HCT116 (cell line): Measurements from ENCODE around the gene APC2. TPM values are rescaled to one million over a fixed set of nuclear protein-coding genes. Genes with fewer than 3 reads are reported as not detected.

Experiments used
- ATAC-seq: fragments of 200-7000 bp; cut with Tn5 transposase; 2 replicates; pipeline ENCODE4 v1.9.1; 2020; ENCODE audit warnings: mild to moderate bottlenecking, moderate library complexity
- BruUV-seq: library from RNA; stranded (reverse); fragments of 400-500 nt; replicated peaks from 2 replicates; lab custom pipeline; 2021; lab: Mats Ljungman, UMichigan
- CTCF ChIA-PET: fragments of 300-600 bp; sonication (Branson Sonifier 250); formaldehyde crosslinking; loops from one replicate; lab custom pipeline; 2021; ENCODE audit warnings: antibody characterized with exemption; lab: Charles Lee
- POLR2A ChIA-PET: fragments of 300-600, 350-600 bp; sonication (Branson Sonifier 250); formaldehyde crosslinking; loops from one replicate; lab custom pipeline; 2021; ENCODE audit warnings: antibody characterized with exemption; lab: Charles Lee
- RAD21 ChIA-PET, 2 experiments: fragments of 300-600 bp; sonication (Branson Sonifier 250); formaldehyde crosslinking; loops; one replicate each; lab custom pipeline; 2023; ENCODE audit warnings: low total read pairs in 2 of 2; ENCODE audit not compliant: uncharacterized antibody in 2 of 2, unreplicated experiment in 2 of 2, low non-redundant PET in 1 of 2; lab: Charles Lee
- DNase-seq: peaks from one replicate; pipeline ENCODE4 v3.0.0-alpha.2; 2010; ENCODE audit warnings: low read depth, low spot score
- H2AFZ ChIP-seq: fragments of 200-600 bp; shearing (Covaris generic), sonication (generic); 2 replicates; pipeline ENCODE4 v1.6.1; 2017; ENCODE audit warnings: low read depth, mixed run types, mixed read lengths, antibody characterized with exemption, low read length; ENCODE audit not compliant: poor library complexity, severe bottlenecking
- H3K27ac ChIP-seq: 2 replicates; pipeline ENCODE4 v1.5.1; 2012; ENCODE audit warnings: low read depth, low read length
- H3K27me3 ChIP-seq: fragments of 200-600 bp; sonication (generic); 2 replicates; pipeline ENCODE4 v1.6.1; 2016; ENCODE audit warnings: mixed run types, low read length, mixed read lengths; ENCODE audit not compliant: insufficient read depth
- H3K36me3 ChIP-seq, 2 experiments: fragments of 200-500 bp in 1 of 2; fragments of 200-600 bp in 1 of 2; sonication (Bioruptor generic) in 1 of 2; sonication (generic) in 1 of 2; 2 replicates each; pipeline versions ENCODE4 v1.5.1 to v1.6.1; 2014 to 2016; ENCODE audit warnings: low read length in 2 of 2, inconsistent platforms in 1 of 2, mixed read lengths in 1 of 2, mixed run types in 1 of 2; ENCODE audit not compliant: insufficient read depth in 2 of 2, control insufficient read depth in 1 of 2
- H3K4me1 ChIP-seq, 2 experiments: fragments of 200-600 bp in 1 of 2; sonication (generic) in 1 of 2; 2 replicates each; pipeline versions ENCODE4 v1.5.1 to v1.6.1; 2012 to 2017; ENCODE audit warnings: low read length in 2 of 2, inconsistent platforms in 1 of 2, mild to moderate bottlenecking in 1 of 2, mixed read lengths in 1 of 2, mixed run types in 1 of 2, moderate library complexity in 1 of 2; ENCODE audit not compliant: insufficient read depth in 2 of 2, control insufficient read depth in 1 of 2
- H3K4me2 ChIP-seq: fragments of 200-600 bp; sonication (generic); 2 replicates; pipeline ENCODE4 v1.6.1; 2017; ENCODE audit warnings: mixed run types, low read length, mixed read lengths
- H3K4me3 ChIP-seq, 2 experiments: fragments of 200-600 bp in 1 of 2; sonication (generic) in 1 of 2; replicated peaks in 1 of 2; 2 replicates each; pipeline ENCODE4 v1.5.1; 2011 to 2016; ENCODE audit warnings: low read length in 2 of 2, control low read depth in 1 of 2, low read depth in 1 of 2, mild to moderate bottlenecking in 1 of 2, mixed read lengths in 1 of 2, mixed run types in 1 of 2
- H3K79me2 ChIP-seq: fragments of 200-600 bp; sonication (generic); 2 replicates; pipeline ENCODE4 v1.6.1; 2017; ENCODE audit warnings: mild to moderate bottlenecking, mixed run types, low read length, moderate library complexity, mixed read lengths; ENCODE audit not compliant: insufficient read depth
- H3K9ac ChIP-seq: fragments of 200-600 bp; sonication (generic); 2 replicates; pipeline ENCODE4 v1.6.1; 2016; ENCODE audit warnings: low read length, mixed read lengths
- H3K9me2 ChIP-seq: fragments of 200-600 bp; sonication (generic), shearing (Covaris generic); 2 replicates; pipeline ENCODE4 v1.6.1; 2017; ENCODE audit warnings: mixed run types, mild to moderate bottlenecking, moderate library complexity; ENCODE audit not compliant: insufficient read depth
- H3K9me3 ChIP-seq, 2 experiments: fragments of 200-500 bp in 1 of 2; fragments of 200-600 bp in 1 of 2; sonication (Bioruptor generic) in 1 of 2; sonication (generic) in 1 of 2; 2 replicates each; pipeline ENCODE4 v1.6.1; 2014 to 2017; ENCODE audit warnings: low read length in 2 of 2, mixed read lengths in 2 of 2, inconsistent platforms in 1 of 2, low read depth in 1 of 2, mild to moderate bottlenecking in 1 of 2, mixed run types in 1 of 2, moderate library complexity in 1 of 2; ENCODE audit not compliant: control insufficient read depth in 1 of 2, insufficient read depth in 1 of 2
- H4K20me1 ChIP-seq: fragments of 200-600 bp; sonication (generic), shearing (Covaris generic); 2 replicates; pipeline ENCODE4 v1.6.1; 2017; ENCODE audit warnings: mixed run types, mild to moderate bottlenecking, moderate library complexity; ENCODE audit not compliant: insufficient read depth
- CTCF ChIP-seq, 3 experiments: fragments of 200-600 bp in 1 of 3; sonication (generic) in 1 of 3; IDR thresholded peaks in 2 of 3; conservative IDR thresholded peaks in 1 of 3; 2 replicates each; pipeline ENCODE4 v1.5.1; 2012 to 2017; ENCODE audit warnings: low read depth in 2 of 3, low read length in 2 of 3, antibody characterized with exemption in 1 of 3, borderline replicate concordance in 1 of 3, control low read depth in 1 of 3, mild to moderate bottlenecking in 1 of 3, mixed read lengths in 1 of 3, mixed run types in 1 of 3, moderate library complexity in 1 of 3; ENCODE audit not compliant: insufficient read depth in 1 of 3
- EGR1 ChIP-seq: IDR thresholded peaks from 2 replicates; pipeline ENCODE4 v1.6.1; 2012; ENCODE audit warnings: low read depth
- MAX ChIP-seq: IDR thresholded peaks from 2 replicates; pipeline ENCODE4 v1.6.1; 2012
- POLR2AphosphoS5 ChIP-seq: IDR thresholded peaks from 2 replicates; pipeline ENCODE4 v1.6.1; 2011; ENCODE audit warnings: mild to moderate bottlenecking, low read depth, low read length, moderate library complexity
- RAD21 ChIP-seq: IDR thresholded peaks from 2 replicates; pipeline ENCODE4 v1.6.1; 2012; ENCODE audit warnings: low read depth, mild to moderate bottlenecking
- REST ChIP-seq: IDR thresholded peaks from 2 replicates; pipeline ENCODE4 v1.6.1; 2012; ENCODE audit warnings: low read depth
- SIN3A ChIP-seq: IDR thresholded peaks from 2 replicates; pipeline ENCODE4 v1.6.1; 2012; ENCODE audit warnings: low read depth
- SP1 ChIP-seq: IDR thresholded peaks from 2 replicates; pipeline ENCODE4 v1.6.1; 2012; ENCODE audit warnings: low read depth
- TCF7L2 ChIP-seq: IDR thresholded peaks from 2 replicates; pipeline ENCODE4 v1.7.0; 2011; ENCODE audit warnings: borderline replicate concordance, inconsistent platforms; ENCODE audit not compliant: insufficient read depth, insufficient read length; ENCODE audit errors: extremely low read depth
- YY1 ChIP-seq: IDR thresholded peaks from 2 replicates; pipeline ENCODE4 v1.6.1; 2011; ENCODE audit warnings: low read length, low read depth, moderate library complexity, mild to moderate bottlenecking; ENCODE audit not compliant: insufficient replicate concordance; ENCODE audit errors: extremely low read depth
- intact Hi-C: fragments of 100-400 bp; cut with micrococcal nuclease; formaldehyde crosslinking; loops from 2 replicates; pipeline ENCODE4 v1.10.0; 2022
- total RNA-seq: library from RNA; stranded (reverse); gene quantifications from one replicate; pipeline ENCODE4 v1.2.1, GENCODE V29; 2021; ENCODE audit not compliant: unreplicated experiment

The APC2 gene
- total RNA-seq, 1 experiment from 2014 or later: 1.6 TPM

- peak overlapping the region; percentile 99; the same call in 1 of the 2 replicates for H3K4me2 ChIP-seq
- H3K27me3 ChIP-seq: no peaks in the 10 kb centered on the region
- no peak overlapping the region for H3K4me3 ChIP-seq
- peaks cover 21% of the 10 kb centered on the region; the same call in 1 of the 2 replicates for H4K20me1 ChIP-seq
- ChIA-PET CTCF (interaction anchor here (0.7 kb wide), 1 partner anchor 10 kb away, joined by 3 read pairs; no protein-coding TSS in a partner anchor), RAD21 (no interaction called here), POLR2A (interaction anchor here (1.9 kb wide), 1 partner anchor 14 kb away, joined by 7 read pairs; no protein-coding TSS in a partner anchor)
- no peak for DNase-seq
- TF ChIP-seq RAD21 (no peak), SIN3A (no peak), MAX (no peak), TCF7L2 (no peak), YY1 (no peak)
- intact Hi-C loops: no loop called here
- peak overlapping the region; percentile 98 for H3K9ac ChIP-seq
- H3K36me3 ChIP-seq: peaks cover 13 to 35% of the 10 kb centered on the region in 2 experiments
- H3K4me1 ChIP-seq: peaks cover 53 to 88% of the 10 kb centered on the region in 2 experiments
- no peaks in the 10 kb centered on the region for H3K9me3 ChIP-seq
- H2AFZ ChIP-seq: no peak overlapping the region
- peak overlapping the region; percentile 82 for H3K27ac ChIP-seq
- peaks cover 45% of the 10 kb centered on the region for H3K79me2 ChIP-seq
- no peak for ATAC-seq
- no peaks in the 10 kb centered on the region for H3K9me2 ChIP-seq
- no TSS peak for BruUV-seq
Measured at GRCh38 chr19:1441677-1442438, 8.1 kb upstream of the APC2 start.

GRCh38 chr19:1445185-1445931 lies 4.6 kb upstream of the APC2 start:
- ChIA-PET RAD21 (interaction anchor here in 1 of 2 experiments (0.6 to 1.3 kb wide), 2 partner anchors 10 to 166 kb away, joined by 3 to 4 read pairs; no protein-coding TSS in a partner anchor), POLR2A (interaction anchor here (0.8 to 3.0 kb wide), 5 partner anchors 9 to 177 kb away, joined by 3 to 28 read pairs (median 3); partner anchors contain the start of gene REEP6), CTCF (interaction anchor here (0.9 to 3.0 kb wide), 7 partner anchors 9 to 381 kb away, joined by 3 to 49 read pairs (median 4); no protein-coding TSS in a partner anchor)
- Histone ChIP-seq H3K4me1 (peaks cover 43 to 66% of the 10 kb centered on the region in 2 experiments), H3K79me2 (peaks cover 23% of the 10 kb centered on the region), H3K4me3 (peak overlapping the region; percentile 48 to 62), H3K9ac (peak overlapping the region; percentile 71), H3K9me3 (no peaks in the 10 kb centered on the region), H2AFZ (no peak overlapping the region), H3K27me3 (no peaks in the 10 kb centered on the region; the same call in 1 of the 2 replicates), H3K9me2 (no peaks in the 10 kb centered on the region), H3K4me2 (peak overlapping the region; percentile 99), H4K20me1 (peaks cover 17% of the 10 kb centered on the region; the same call in 1 of the 2 replicates), H3K27ac (peak overlapping the region; percentile 82), H3K36me3 (peaks cover 10 to 20% of the 10 kb centered on the region in 2 experiments)
- DNase-seq: no peak
- BruUV-seq: no TSS peak
- intact Hi-C loops: no loop called here
- ATAC-seq: peak; percentile 75
- TF ChIP-seq EGR1 (peak; percentile 94), SP1 (no peak; the same call in 1 of the 2 replicates), SIN3A (no peak), CTCF (IDR thresholded peaks at IDR 0.05 in 2 of 3, conservative IDR thresholded peaks at IDR 0.05 in 1 of 3; ENCODE audit: borderline replicate concordance in 1 of 3, insufficient read depth in 1 of 3, low read depth in 2 of 3, low read length in 2 of 3) (peak; percentile 77 to 88 (median 77)), POLR2AphosphoS5 (no peak), REST (no peak)
